Cardiac fibroblast (primary cell): ENCODE measurements around the gene ST3GAL4.
"Not testable (repeated sequence)": the region's sequence is repeated elsewhere in the genome, so short reads cannot be mapped to it uniquely, and the experiment has no call there.

Experiments
- DNase-seq, 2 donors: peaks; one replicate each; pipeline versions ENCODE4 v3.0.0 to v3.0.0-alpha.2; 2010; ENCODE audit warnings: low read depth in 2 of 2
- H3K4me3 ChIP-seq, 2 donors: replicated peaks in 1 of 2; 1 replicate in 1 of 2; 2 replicates in 1 of 2; pipeline ENCODE4 v1.5.1; 2011; ENCODE audit warnings: low read depth in 2 of 2, low read length in 2 of 2, mild to moderate bottlenecking in 2 of 2, moderate library complexity in 1 of 2
- TF ChIP-seq, protein P1 (sequence below): IDR thresholded peaks from one replicate; pipeline ENCODE4 v1.5.1; 2011; ENCODE audit warnings: low read depth, mild to moderate bottlenecking, low read length, inconsistent platforms

The ST3GAL4 gene

DNA sequence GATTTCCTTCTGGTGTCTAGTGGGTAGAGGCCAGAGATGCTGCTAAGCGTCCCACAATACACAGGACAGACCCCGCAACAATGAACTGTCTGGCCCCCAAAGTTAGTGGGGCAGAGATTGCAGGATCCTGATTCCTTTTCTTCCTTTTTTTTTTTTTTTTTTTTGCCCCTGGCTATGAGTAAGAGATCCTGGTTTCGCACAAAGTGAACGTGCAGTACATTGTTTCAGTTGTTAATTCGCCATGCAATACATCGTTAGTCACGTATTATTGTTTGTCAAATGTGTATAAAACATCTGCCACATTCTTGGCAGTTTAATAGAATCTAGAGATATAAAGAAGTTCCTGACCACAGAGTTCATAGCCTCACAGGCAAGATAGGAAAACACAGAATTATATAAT, 20.2 kb downstream of the ST3GAL4 start:
- H3K4me3 ChIP-seq, result no peak overlapping the region
- peak; percentile 73 to 84 for DNase-seq
- TF ChIP-seq, protein P1, sequence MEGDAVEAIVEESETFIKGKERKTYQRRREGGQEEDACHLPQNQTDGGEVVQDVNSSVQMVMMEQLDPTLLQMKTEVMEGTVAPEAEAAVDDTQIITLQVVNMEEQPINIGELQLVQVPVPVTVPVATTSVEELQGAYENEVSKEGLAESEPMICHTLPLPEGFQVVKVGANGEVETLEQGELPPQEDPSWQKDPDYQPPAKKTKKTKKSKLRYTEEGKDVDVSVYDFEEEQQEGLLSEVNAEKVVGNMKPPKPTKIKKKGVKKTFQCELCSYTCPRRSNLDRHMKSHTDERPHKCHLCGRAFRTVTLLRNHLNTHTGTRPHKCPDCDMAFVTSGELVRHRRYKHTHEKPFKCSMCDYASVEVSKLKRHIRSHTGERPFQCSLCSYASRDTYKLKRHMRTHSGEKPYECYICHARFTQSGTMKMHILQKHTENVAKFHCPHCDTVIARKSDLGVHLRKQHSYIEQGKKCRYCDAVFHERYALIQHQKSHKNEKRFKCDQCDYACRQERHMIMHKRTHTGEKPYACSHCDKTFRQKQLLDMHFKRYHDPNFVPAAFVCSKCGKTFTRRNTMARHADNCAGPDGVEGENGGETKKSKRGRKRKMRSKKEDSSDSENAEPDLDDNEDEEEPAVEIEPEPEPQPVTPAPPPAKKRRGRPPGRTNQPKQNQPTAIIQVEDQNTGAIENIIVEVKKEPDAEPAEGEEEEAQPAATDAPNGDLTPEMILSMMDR, result no peak

DNA sequence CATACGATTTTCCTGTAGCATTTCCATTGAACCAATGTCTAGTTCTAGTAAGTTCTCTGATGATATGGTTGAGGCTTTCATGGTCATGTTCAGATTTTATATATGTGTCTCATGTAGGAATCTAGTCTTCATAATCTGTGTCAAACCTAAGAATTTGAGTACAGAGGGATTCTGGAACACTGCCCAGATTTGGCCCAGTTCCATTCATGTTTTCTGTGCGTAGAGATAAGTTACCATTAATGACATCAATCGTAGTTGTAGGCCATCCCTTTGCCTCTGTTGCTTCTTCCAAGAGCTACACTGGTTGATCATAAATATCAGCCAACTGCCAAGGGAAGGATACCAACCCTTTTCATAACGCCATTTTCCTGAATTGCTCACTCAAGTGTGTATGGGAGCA, 23.3 kb downstream of the ST3GAL4 start:
- TF ChIP-seq, protein P1, result no peak
- DNase-seq, result peak; percentile 55 to 90
- H3K4me3 ChIP-seq, result no peak overlapping the region

DNA sequence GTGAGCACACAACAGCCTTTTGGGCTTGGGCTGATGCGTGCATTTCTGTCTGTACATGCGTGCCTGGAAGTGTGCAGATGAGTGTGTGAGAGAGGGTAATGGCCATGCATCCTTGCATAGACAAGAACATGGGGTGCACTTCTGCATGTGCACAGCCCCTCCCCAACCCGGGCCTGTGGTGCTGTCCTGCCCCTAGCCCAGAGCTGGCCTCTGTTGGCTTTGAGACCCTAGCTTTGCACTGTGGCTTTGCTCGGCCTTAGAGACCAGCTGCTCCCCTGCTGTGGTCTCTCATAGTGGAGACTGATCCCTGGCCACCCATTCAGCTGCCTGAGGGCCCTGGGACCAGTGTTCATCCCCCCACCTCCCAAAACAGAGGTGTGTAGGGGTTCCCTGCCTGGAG, 25.4 kb downstream of the ST3GAL4 start:
- TF ChIP-seq, protein P1, result no peak
- no peak for DNase-seq
- H3K4me3 ChIP-seq, result no peak overlapping the region

DNA sequence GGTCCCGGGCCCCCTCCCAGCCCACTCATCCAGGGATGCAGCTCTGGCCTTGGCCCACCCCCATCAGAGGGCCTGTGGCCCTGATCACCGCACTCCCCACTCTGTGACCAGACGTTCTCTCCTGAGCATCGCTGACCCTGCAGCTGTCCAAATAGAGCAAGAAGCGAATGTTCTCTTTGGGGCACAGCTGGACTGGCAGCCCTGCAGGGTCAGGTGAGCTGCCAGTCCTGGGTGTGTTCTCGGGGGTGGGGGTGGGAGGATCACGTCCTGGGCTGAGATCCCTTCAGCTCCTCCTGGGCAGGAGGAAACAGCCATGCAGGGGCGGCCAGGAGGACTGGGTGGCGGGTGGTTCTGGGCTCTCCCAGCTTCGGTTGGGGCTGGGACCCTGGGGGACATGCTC, 26.5 kb downstream of the ST3GAL4 start:
- not testable (repeated sequence) for DNase-seq, H3K4me3 ChIP-seq

DNA sequence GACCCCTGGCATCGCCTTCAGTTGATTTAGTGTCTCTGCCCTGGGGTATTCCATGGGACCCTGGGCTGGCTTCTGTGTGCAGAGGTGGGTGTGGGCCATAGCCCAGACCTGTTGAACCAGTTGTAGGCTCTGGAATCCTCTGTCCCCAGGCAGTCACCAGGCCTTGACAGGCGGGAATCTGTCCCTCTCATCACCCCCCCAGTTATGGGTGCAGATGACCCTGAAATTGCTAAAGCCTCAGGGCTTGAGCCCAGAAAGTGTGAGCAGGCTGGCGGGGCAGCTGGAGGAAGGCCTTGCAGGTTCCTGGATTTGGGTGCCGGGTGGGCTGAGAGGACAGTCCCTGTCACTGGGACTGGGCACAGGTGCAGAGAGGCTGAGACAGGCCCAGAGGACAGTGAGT, 27.2 kb downstream of the ST3GAL4 start:
- not testable (repeated sequence) for DNase-seq, H3K4me3 ChIP-seq

DNA sequence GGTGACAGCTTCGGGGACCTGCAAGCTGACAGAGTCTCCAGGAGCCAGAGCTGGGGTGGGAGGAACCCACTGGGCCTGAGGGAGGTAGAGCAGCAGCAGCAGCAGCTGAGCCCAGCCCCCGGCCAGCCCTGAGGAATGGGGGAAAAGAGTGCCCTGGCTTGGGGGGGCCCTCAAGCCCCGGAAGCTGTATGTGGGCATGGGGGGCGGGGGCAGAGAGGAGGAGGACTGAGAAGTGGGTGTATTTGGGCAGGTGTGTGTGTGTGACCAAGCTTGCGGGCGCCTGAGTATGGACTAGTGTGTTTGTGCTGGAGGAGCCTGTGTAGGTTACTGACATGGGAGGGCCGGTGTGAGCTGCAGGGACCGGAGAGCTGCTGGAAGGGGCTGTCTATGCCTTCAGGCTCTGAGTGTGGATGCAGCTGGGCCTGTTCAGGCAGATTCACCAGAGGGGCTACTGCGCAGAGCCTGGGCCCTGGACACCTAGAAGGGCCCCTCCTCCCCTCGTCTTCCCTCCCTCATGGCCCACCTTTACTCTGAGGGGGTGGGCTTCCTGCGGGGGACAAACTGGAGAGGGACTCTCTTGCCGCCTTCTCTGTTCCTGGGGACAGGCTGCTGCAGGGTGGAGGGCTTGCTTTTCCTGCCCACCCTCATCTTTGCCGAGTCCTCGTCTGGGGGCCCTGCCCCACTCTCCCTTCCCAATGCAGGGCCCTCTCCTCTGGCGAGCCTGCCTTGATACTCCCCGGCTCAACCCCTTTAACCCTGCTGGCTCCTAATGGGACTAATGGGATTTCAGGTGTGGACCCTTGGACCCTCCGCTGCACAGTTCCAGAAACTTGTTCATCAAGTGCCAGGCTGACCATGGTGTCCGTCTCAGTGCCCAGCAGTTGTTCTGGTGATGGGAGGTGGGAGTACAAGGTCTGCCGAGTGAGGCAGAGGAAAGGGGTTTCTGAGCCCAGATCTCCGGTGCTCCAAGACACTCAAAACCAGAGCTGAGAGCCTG, 28.2 kb downstream of the ST3GAL4 start:
- no peak overlapping the region for H3K4me3 ChIP-seq
- no peak for DNase-seq
- TF ChIP-seq, protein P1, result no peak

DNA sequence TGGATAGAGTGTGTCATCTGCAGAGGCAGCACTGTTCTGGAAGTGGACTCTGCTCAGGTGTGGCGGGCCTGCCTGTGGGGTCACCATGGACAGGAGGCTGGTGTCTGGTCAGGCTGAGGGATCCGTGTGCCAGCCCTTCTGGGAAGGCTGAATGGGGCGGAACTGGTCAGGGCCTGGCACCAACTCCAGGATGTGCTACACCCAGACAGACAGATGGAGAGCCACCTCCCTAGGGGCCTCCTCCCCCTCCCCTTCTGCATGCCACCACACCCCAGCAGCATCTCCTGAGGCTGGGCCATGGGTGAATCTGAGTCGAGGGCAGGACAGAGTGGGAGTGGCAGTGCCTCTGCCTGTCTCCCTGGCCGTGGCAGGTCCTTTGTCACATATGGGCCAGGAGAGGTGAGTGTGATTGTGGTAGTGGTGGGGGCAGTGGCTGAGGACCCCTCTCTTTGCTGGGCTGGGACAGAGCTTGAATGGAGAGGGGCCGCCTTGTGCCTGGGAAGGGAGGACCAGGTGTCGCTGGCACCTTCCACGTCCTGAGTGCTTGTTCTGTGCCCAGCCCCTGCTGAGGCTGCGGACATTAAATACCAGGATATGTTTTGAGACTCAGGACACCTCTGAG, 29.1 kb downstream of the ST3GAL4 start:
- DNase-seq, result no peak
- H3K4me3 ChIP-seq, result no peak overlapping the region
- TF ChIP-seq, protein P1, result no peak
